Heart left ventricle (tissue), 16 donors: ENCODE results near the gene ARHGAP18. TPM values are rescaled to one million over a fixed set of nuclear protein-coding genes. Genes with fewer than 3 reads are reported as not detected.
A peak's percentile ranks its signal among the peaks of the same experiment; 100 is the strongest.

Experiments used
- ATAC-seq, 4 donors: fragments of 200-7000 bp; cut with Tn5 transposase; one replicate each; pipeline ENCODE4 v1.9.1; 2020 to 2022; ENCODE audit warnings: moderate library complexity in 4 of 4, mild to moderate bottlenecking in 3 of 4, moderate number of reproducible peaks in 1 of 4
- DNase-seq, 5 donors: peaks; one replicate each; pipeline ENCODE4 v3.0.0-alpha.2; 2020
- H3K27ac ChIP-seq, 12 donors: fragments of 200-600 bp; sonication (generic) in 4 of 12; one replicate each; pipeline versions ENCODE4 v1.5.0 to v1.8.0; 2016 to 2022; ENCODE audit warnings: mild to moderate bottlenecking in 2 of 12
- H3K27me3 ChIP-seq, 9 donors: fragments of 200-600 bp; sonication (generic) in 2 of 9; one replicate each; pipeline versions ENCODE4 v1.5.1 to v1.8.0; 2016 to 2022; ENCODE audit warnings: mild to moderate bottlenecking in 3 of 9
- H3K36me3 ChIP-seq, 9 donors: fragments of 200-600 bp; sonication (generic) in 2 of 9; one replicate each; pipeline versions ENCODE4 v1.5.0 to v1.8.0; 2018 to 2022; ENCODE audit warnings: mild to moderate bottlenecking in 2 of 9
- H3K4me1 ChIP-seq, 12 donors: fragments of 200-600 bp; sonication (generic) in 4 of 12; one replicate each; pipeline versions ENCODE4 v1.5.0 to v1.8.0; 2016 to 2022; ENCODE audit warnings: mild to moderate bottlenecking in 3 of 12
- H3K4me3 ChIP-seq, 12 donors: fragments of 200-600 bp; sonication (generic) in 4 of 12; one replicate each; pipeline versions ENCODE4 v1.5.0 to v1.8.0; 2017 to 2022; ENCODE audit warnings: mild to moderate bottlenecking in 9 of 12, moderate library complexity in 4 of 12
- H3K9me3 ChIP-seq, 12 donors: fragments of 200-600 bp; sonication (generic) in 4 of 12; one replicate each; pipeline versions ENCODE4 v1.5.0 to v1.8.0; 2016 to 2022; ENCODE audit warnings: mild to moderate bottlenecking in 1 of 12
- POLR2A ChIP-seq, 2 donors: fragments of 450-650 bp; IDR thresholded peaks; one replicate each; pipeline ENCODE4 v1.6.1; 2017; ENCODE audit warnings: antibody characterized with exemption in 2 of 2, mild to moderate bottlenecking in 2 of 2, moderate library complexity in 2 of 2
- WGBS, 4 donors: extraction: QIAGEN DNeasy Blood & Tissue Kit in 2 of 4; methylation state at CpG; one replicate each; pipeline versions ENCODE4 v1.1.5 to v1.1.7; 2013 to 2018; 5-methylcytosine and 5-hydroxymethylcytosine counted together
- intact Hi-C, 10 donors: fragments of 100-400 bp; cut with DNase I; formaldehyde crosslinking; loops; one replicate each; pipeline versions ENCODE4 v1.11.1 to v1.14.2; 2022
- polyA plus RNA-seq, 2 donors: library from polyadenylated mRNA; stranded (reverse); fragments of 200-250 nt; gene quantifications; one replicate each; pipeline ENCODE4 v1.2.3, GENCODE V29; 2013
- total RNA-seq, 9 donors: library from RNA; depleted of rRNA in 2 of 9; stranded (reverse); fragments of >200 nt in 2 of 9; fragmentation: NEBNext Ultra II Directional in 3 of 9; extraction: Animal tissue kit (Norgen Biotek cat#: 25700) in 3 of 9; gene quantifications; one replicate each; pipeline versions ENCODE4 v1.1.0 to v1.2.4, GENCODE V29; 2016 to 2023
- TF ChIP-seq, protein P1 (sequence below), 12 donors: fragments of 200-600 bp; sonication (generic) in 4 of 12; IDR thresholded peaks; one replicate each; pipeline versions ENCODE4 v1.5.0 to v1.8.0; 2018 to 2022; ENCODE audit warnings: antibody characterized with exemption in 12 of 12, mild to moderate bottlenecking in 5 of 12
- donor health status: ischemic (EF 13 %, LVEDD 7.1; RV severe dilation, severe dysfunction).
- donor health status: healthy with polysubstance abuse.
- donor health status: DM: no; HTN: yes; CAD: no.
- donor health status: DM: no; HTN: no; CAD: no.
- donor health status: ischemic (EF 25% LVEDD 6.9; RV normal size, moderate dysfunction).
- donor health status: ischemic (EF 25% LVEDD 5.7; RV mildly dilated, moderate dysfunction).
- donor health status: healthy.
- donor health status: DM: yes; HTN: yes; CAD: no.
- donor health status: ischemic (EF 35%, LVEDD 5.7; RV mildly dilated, moderate dysfunction).
- donor health status: nonischemic (EF 11% LVEDD 7.7; RV severe dilation, severe dysfunction).
- donor health status: DM: yes; HTN: yes; CAD: no.
- donor health status: PGD.
- donor health status: ischemic (EF 29% LVEDD 5.4; RV normal size, mild dysfunction).
- donor health status: nonischemic (EF 23%, LVEDD 6.1; RV moderate dilation, normal function).

ARHGAP18 gene
- total and polyA plus RNA-seq, 11 donors, result 1.6 to 26.4 (median 3.9) TPM

- Histone ChIP-seq H3K36me3 (no peaks in the 10 kb centered on the region), H3K27me3 (no peaks in the 10 kb centered on the region), H3K4me1 (no peaks in the 10 kb centered on the region), H3K9me3 (peaks cover 0 to 17% (median 0%) of the 10 kb centered on the region in 12 donors), H3K27ac (no peak overlapping the region), H3K4me3 (no peak overlapping the region)
- intact Hi-C loops, result loop anchor here in 2 of 10 donors (5.0 to 10.0 kb wide), 2 partner anchors 63 to 71 kb away; no protein-coding TSS in a partner anchor
- ATAC-seq, result no peak
- WGBS, 4 donors, result 92 to 98% (median 95%) methylated on average over 4 of the region's 4 CpGs
- no peak for DNase-seq
- no peak for TF ChIP-seq POLR2A (IDR thresholded peaks at IDR 0.05)
- TF ChIP-seq, protein P1, sequence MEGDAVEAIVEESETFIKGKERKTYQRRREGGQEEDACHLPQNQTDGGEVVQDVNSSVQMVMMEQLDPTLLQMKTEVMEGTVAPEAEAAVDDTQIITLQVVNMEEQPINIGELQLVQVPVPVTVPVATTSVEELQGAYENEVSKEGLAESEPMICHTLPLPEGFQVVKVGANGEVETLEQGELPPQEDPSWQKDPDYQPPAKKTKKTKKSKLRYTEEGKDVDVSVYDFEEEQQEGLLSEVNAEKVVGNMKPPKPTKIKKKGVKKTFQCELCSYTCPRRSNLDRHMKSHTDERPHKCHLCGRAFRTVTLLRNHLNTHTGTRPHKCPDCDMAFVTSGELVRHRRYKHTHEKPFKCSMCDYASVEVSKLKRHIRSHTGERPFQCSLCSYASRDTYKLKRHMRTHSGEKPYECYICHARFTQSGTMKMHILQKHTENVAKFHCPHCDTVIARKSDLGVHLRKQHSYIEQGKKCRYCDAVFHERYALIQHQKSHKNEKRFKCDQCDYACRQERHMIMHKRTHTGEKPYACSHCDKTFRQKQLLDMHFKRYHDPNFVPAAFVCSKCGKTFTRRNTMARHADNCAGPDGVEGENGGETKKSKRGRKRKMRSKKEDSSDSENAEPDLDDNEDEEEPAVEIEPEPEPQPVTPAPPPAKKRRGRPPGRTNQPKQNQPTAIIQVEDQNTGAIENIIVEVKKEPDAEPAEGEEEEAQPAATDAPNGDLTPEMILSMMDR (IDR thresholded peaks at IDR 0.05), result no peak
These were observed 142.0 kb downstream of the ARHGAP18 start for GRCh38 chr6:129568015-129568414.

- DNase-seq (no peak), ATAC-seq (no peak)
- intact Hi-C loops, result loop anchor here in 2 of 10 donors (5.0 to 10.0 kb wide), 2 partner anchors 63 to 70 kb away; no protein-coding TSS in a partner anchor
- 82 to 86% (median 83%) methylated on average over 5 of the region's 5 CpGs for WGBS, 4 donors
- TF ChIP-seq, protein P1 (IDR thresholded peaks at IDR 0.05), result peak in 8 of 12 donors; percentile 14 to 39 (median 28)
- no peak for TF ChIP-seq POLR2A (IDR thresholded peaks at IDR 0.05)
- Histone ChIP-seq H3K36me3 (no peaks in the 10 kb centered on the region), H3K27ac (no peak overlapping the region), H3K27me3 (no peaks in the 10 kb centered on the region), H3K9me3 (peaks cover 0 to 17% (median 0%) of the 10 kb centered on the region in 12 donors), H3K4me3 (no peak overlapping the region), H3K4me1 (no peaks in the 10 kb centered on the region)
These were observed 142.6 kb downstream of the ARHGAP18 start for GRCh38 chr6:129567374-129567773.

- no peak for ATAC-seq
- 68 to 80% (median 74%) methylated on average over 2 of the region's 2 CpGs for WGBS, 4 donors
- TF ChIP-seq POLR2A (IDR thresholded peaks at IDR 0.05), result no peak
- TF ChIP-seq, protein P1 (IDR thresholded peaks at IDR 0.05), result no peak
- Histone ChIP-seq H3K9me3 (peaks cover 0 to 7% (median 0%) of the 10 kb centered on the region in 12 donors), H3K27me3 (no peaks in the 10 kb centered on the region), H3K27ac (no peak overlapping the region), H3K36me3 (no peaks in the 10 kb centered on the region), H3K4me1 (no peaks in the 10 kb centered on the region), H3K4me3 (no peak overlapping the region)
- DNase-seq, result no peak
- intact Hi-C loops, result loop anchor here in 2 of 10 donors (5.0 to 10.0 kb wide), 2 partner anchors 61 to 69 kb away; no protein-coding TSS in a partner anchor
These were observed 144.2 kb downstream of the ARHGAP18 start for GRCh38 chr6:129565811-129566210.

DNA sequence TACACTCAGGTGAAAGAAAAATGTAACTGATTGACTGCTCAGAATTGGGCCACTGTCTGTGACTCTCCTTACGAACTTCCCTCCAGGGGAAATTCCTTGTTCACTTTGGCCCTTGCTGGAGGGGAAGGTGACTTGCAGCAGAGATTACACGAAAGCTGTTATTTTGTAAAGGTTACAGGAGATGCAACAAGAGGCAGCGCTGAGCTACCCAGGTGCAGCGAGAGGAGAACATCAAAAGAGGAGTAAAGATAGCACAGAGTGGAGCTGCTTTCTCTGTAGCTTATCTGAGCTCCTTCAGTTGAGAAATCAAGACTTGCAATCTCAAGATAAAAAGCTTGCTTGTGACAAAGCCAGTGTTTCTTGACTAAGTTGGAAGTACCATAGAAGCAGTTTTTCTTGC is 144.6 kb downstream of the ARHGAP18 start:
- no peak overlapping the region for H3K27ac ChIP-seq

More for the DNA sequence above, 144.6 kb downstream of the ARHGAP18 start:
- no peak overlapping the region for H3K4me3 ChIP-seq
- TF ChIP-seq, protein P1 (IDR thresholded peaks at IDR 0.05), result no peak
- TF ChIP-seq POLR2A (IDR thresholded peaks at IDR 0.05), result no peak
- H3K27me3 ChIP-seq, result no peaks in the 10 kb centered on the region
- intact Hi-C loops, result loop anchor here in 2 of 10 donors (5.0 to 10.0 kb wide), 2 partner anchors 61 to 68 kb away; no protein-coding TSS in a partner anchor
- WGBS, 4 donors, result 83 to 90% (median 87%) methylated on average over 4 of the region's 4 CpGs
- H3K9me3 ChIP-seq, result peaks cover 0 to 2% (median 0%) of the 10 kb centered on the region in 12 donors
- no peak for ATAC-seq
- no peak for DNase-seq
- no peaks in the 10 kb centered on the region for H3K36me3 ChIP-seq
- H3K4me1 ChIP-seq, result no peaks in the 10 kb centered on the region
